Neuronal stem cell (in vitro differentiated cells): ENCODE results near the gene RPL19. TPM values are rescaled to one million over a fixed set of nuclear protein-coding genes. Genes with fewer than 3 reads are reported as not detected.

Source experiments
- DNase-seq: peaks from one replicate; pipeline ENCODE4 v3.0.0-alpha.2; 2013; ENCODE audit warnings: low spot score
- H2AFZ ChIP-seq: one replicate; pipeline ENCODE4 v1.6.1; 2013; ENCODE audit warnings: mild to moderate bottlenecking, low read length, inconsistent platforms
- H2AK5ac ChIP-seq: 2 replicates; pipeline ENCODE4 v1.6.1; 2013; ENCODE audit warnings: low read depth, mild to moderate bottlenecking, inconsistent platforms, low read length, moderate library complexity, mixed read lengths
- H2BK120ac ChIP-seq: 2 replicates; pipeline ENCODE4 v1.6.1; 2013; ENCODE audit warnings: low read depth, mild to moderate bottlenecking, inconsistent platforms, low read length, moderate library complexity, mixed read lengths
- H2BK12ac ChIP-seq: one replicate; pipeline ENCODE4 v1.6.1; 2013; ENCODE audit warnings: low read length, inconsistent platforms
- H2BK15ac ChIP-seq: 2 replicates; pipeline ENCODE4 v1.6.1; 2013; ENCODE audit warnings: mild to moderate bottlenecking, low read length, inconsistent platforms, mixed read lengths
- H2BK5ac ChIP-seq: one replicate; pipeline ENCODE4 v1.6.1; 2013; ENCODE audit warnings: inconsistent platforms, mild to moderate bottlenecking, low read length, moderate library complexity
- H3K14ac ChIP-seq: one replicate; pipeline ENCODE4 v1.6.1; 2013; ENCODE audit warnings: low read length, inconsistent platforms
- H3K18ac ChIP-seq: 2 replicates; pipeline ENCODE4 v1.6.1; 2013; ENCODE audit warnings: low read length, inconsistent platforms
- H3K23ac ChIP-seq: 2 replicates; pipeline ENCODE4 v1.6.1; 2013; ENCODE audit warnings: low read depth, mild to moderate bottlenecking, mixed read lengths, low read length, inconsistent platforms; ENCODE audit not compliant: poor library complexity
- H3K27ac ChIP-seq: replicated peaks from 3 replicates; pipeline ENCODE4 v1.5.1; 2013; ENCODE audit warnings: low read length, inconsistent platforms
- H3K27me3 ChIP-seq, 3 experiments: 2 replicates each; pipeline ENCODE4 v1.6.1; 2013; ENCODE audit warnings: low read length in 3 of 3, mild to moderate bottlenecking in 2 of 3, inconsistent platforms in 1 of 3, low read depth in 1 of 3, mixed read lengths in 1 of 3, moderate library complexity in 1 of 3; ENCODE audit not compliant: control insufficient read depth in 3 of 3, insufficient read depth in 3 of 3
- H3K36me3 ChIP-seq, 2 donors: replicated peaks in 1 of 2; 2 replicates each; pipeline ENCODE4 v1.6.1; 2013; ENCODE audit warnings: low read length in 2 of 2; ENCODE audit not compliant: control insufficient read depth in 2 of 2, insufficient read depth in 2 of 2
- H3K4ac ChIP-seq: 2 replicates; pipeline ENCODE4 v1.6.1; 2013; ENCODE audit warnings: inconsistent platforms, mild to moderate bottlenecking, low read length, moderate library complexity
- H3K4me1 ChIP-seq, 2 donors: 1 replicate in 1 of 2; 2 replicates in 1 of 2; pipeline ENCODE4 v1.6.1; 2013; ENCODE audit warnings: low read length in 2 of 2, low read depth in 1 of 2; ENCODE audit not compliant: control insufficient read depth in 2 of 2, insufficient read depth in 1 of 2
- H3K4me2 ChIP-seq: one replicate; pipeline ENCODE4 v1.6.1; 2013; ENCODE audit warnings: mild to moderate bottlenecking, low read length, inconsistent platforms; ENCODE audit not compliant: insufficient read depth, poor library complexity, severe bottlenecking
- H3K4me3 ChIP-seq, 2 donors: 2 replicates each; pipeline ENCODE4 v1.5.1; 2013; ENCODE audit warnings: low read length in 2 of 2, mild to moderate bottlenecking in 2 of 2, inconsistent platforms in 1 of 2, moderate library complexity in 1 of 2
- H3K79me1 ChIP-seq: one replicate; pipeline ENCODE4 v1.6.1; 2013; ENCODE audit warnings: low read depth, mild to moderate bottlenecking, inconsistent platforms, low read length, moderate library complexity
- H3K9ac ChIP-seq: one replicate; pipeline ENCODE4 v1.6.1; 2013; ENCODE audit warnings: mild to moderate bottlenecking, low read depth, low read length, inconsistent platforms; ENCODE audit not compliant: poor library complexity
- H3K9me3 ChIP-seq, 2 donors: replicated peaks in 1 of 2; 2 replicates each; pipeline versions ENCODE3 to v1.6.1; 2013; ENCODE audit warnings: low read length in 2 of 2, mild to moderate bottlenecking in 2 of 2, inconsistent platforms in 1 of 2, low read depth in 1 of 2, mixed read lengths in 1 of 2, moderate library complexity in 1 of 2; ENCODE audit not compliant: control insufficient read depth in 2 of 2, insufficient read depth in 1 of 2
- H4K8ac ChIP-seq: one replicate; pipeline ENCODE4 v1.6.1; 2013; ENCODE audit warnings: low read depth, mild to moderate bottlenecking, inconsistent platforms, low read length, moderate library complexity
- H4K91ac ChIP-seq: one replicate; pipeline ENCODE4 v1.6.1; 2013; ENCODE audit warnings: low read length, low read depth, mild to moderate bottlenecking, inconsistent platforms; ENCODE audit not compliant: poor library complexity
- WGBS, 2 donors: extraction: QIAGEN DNeasy Blood & Tissue Kit; methylation state at CpG; one replicate each; pipeline ENCODE4 v1.1.7; 2013; ENCODE audit warnings: missing lambda C conversion rate in 2 of 2, mixed read lengths in 1 of 2; ENCODE audit not compliant: insufficient read length in 2 of 2, insufficient replicate concordance in 1 of 2; ENCODE audit errors: extremely low coverage in 2 of 2; 5-methylcytosine and 5-hydroxymethylcytosine counted together
- polyA plus RNA-seq, 2 experiments: library from polyadenylated mRNA; stranded (reverse); fragments of 200-250 nt; gene quantifications; one replicate each; pipeline ENCODE4 v1.2.3, GENCODE V29; 2013

The RPL19 gene
- 2,934 TPM for polyA plus RNA-seq (2013, experiment 1 of 2)
- polyA plus RNA-seq (2013, experiment 2 of 2): 2,874 TPM

DNA sequence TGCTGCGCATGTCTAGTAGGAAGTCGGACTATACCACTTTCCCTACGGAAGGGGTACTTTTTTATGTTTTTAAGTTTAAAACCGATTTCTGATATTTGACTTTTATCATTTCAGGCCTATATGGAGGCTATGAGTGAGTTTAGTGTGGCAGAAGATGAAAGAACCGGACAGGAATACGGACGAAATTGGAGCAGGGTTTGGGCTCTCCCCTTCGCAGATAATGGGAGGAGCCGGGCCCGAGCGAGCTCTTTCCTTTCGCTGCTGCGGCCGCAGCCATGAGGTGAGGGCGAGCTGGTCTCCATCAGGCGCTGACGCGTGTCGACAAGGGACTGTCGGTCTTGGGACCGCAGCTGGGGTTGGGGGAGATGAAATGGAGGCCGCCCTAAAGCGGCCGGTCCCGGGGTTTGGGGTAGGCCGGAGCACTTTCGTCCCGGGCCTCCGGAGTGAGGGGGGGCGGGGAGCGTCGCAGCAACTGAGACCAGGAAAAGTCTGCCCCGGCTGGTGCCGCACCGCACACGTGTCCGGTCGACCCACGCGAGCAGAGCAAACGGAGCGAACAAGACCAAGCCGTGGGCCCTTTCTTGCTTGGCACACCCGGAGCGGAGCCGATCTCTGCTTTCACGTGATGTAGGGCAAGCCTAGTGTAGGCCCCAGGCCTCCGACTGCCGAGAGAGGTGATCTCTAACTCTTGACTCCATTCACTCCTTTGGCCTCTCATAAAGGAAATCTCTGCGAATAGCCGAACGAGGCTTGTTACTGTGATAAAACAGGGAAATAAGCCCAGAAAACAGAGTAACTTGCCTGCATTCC lies at the start of gene RPL19:
Gene RPL19 (plus strand): TSS at position 214 of the 810 bp plus-strand sequence. CDS start 62 bp downstream, at position 276.
- no peak within 1 kb of the TSS for H2BK15ac ChIP-seq
- no peak within 1 kb of the TSS for H2BK12ac ChIP-seq
- peak within 1 kb of the TSS; percentile 85 for H2AFZ ChIP-seq
- peak; percentile 90 for DNase-seq
- H3K4ac ChIP-seq: no peak within 1 kb of the TSS
- no peak within 1 kb of the TSS for H4K91ac ChIP-seq
- peak within 1 kb of the TSS; percentile 43 for H3K27ac ChIP-seq
- H2BK120ac ChIP-seq: no peak within 1 kb of the TSS
- H3K9ac ChIP-seq: peak within 1 kb of the TSS; percentile 99
- H3K9me3 ChIP-seq: no peaks in the 10 kb centered on the region
- WGBS, 2 donors: no CpG with 5 or more reads among the region's 52 CpGs
- H3K79me1 ChIP-seq: peaks cover 10% of the 10 kb centered on the region
- peak within 1 kb of the TSS; percentile 49 for H3K14ac ChIP-seq
- peaks cover 31 to 45% of the 10 kb centered on the region in 2 donors for H3K36me3 ChIP-seq
- peak within 1 kb of the TSS; percentile 59 for H2BK5ac ChIP-seq
- H3K4me3 ChIP-seq: peak within 1 kb of the TSS; percentile 86 to 88
- H2AK5ac ChIP-seq: peak within 1 kb of the TSS; percentile 44
- H4K8ac ChIP-seq: no peak within 1 kb of the TSS
- H3K18ac ChIP-seq: peak within 1 kb of the TSS; percentile 93
- H3K4me1 ChIP-seq: peaks cover 11 to 15% of the 10 kb centered on the region in 2 donors
- no peaks in the 10 kb centered on the region for H3K27me3 ChIP-seq
- peak within 1 kb of the TSS; percentile 56 for H3K23ac ChIP-seq
- peak within 1 kb of the TSS; percentile 92 for H3K4me2 ChIP-seq

DNA sequence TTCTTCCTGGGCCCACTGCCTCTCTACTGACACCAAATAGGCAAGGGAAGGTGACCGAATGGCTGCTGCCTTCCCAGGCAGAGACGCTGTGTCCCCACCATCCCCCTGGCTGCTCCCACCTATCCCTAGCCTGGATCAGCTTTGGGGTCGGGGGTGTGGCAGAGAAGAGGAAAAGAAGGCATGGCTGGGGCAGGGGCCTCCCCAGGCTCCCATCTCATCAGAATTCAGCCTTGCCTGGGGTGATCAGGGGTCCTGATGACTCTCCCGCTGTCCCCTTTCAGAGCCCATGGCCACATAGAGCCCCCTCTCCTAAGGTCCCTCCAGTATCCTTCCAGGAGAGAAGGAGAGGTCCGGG lies 49.3 kb upstream of the RPL19 start:
- Histone ChIP-seq H3K23ac (peak overlapping the region; percentile 76), H2BK5ac (no peak overlapping the region)
- no peak for DNase-seq

DNA sequence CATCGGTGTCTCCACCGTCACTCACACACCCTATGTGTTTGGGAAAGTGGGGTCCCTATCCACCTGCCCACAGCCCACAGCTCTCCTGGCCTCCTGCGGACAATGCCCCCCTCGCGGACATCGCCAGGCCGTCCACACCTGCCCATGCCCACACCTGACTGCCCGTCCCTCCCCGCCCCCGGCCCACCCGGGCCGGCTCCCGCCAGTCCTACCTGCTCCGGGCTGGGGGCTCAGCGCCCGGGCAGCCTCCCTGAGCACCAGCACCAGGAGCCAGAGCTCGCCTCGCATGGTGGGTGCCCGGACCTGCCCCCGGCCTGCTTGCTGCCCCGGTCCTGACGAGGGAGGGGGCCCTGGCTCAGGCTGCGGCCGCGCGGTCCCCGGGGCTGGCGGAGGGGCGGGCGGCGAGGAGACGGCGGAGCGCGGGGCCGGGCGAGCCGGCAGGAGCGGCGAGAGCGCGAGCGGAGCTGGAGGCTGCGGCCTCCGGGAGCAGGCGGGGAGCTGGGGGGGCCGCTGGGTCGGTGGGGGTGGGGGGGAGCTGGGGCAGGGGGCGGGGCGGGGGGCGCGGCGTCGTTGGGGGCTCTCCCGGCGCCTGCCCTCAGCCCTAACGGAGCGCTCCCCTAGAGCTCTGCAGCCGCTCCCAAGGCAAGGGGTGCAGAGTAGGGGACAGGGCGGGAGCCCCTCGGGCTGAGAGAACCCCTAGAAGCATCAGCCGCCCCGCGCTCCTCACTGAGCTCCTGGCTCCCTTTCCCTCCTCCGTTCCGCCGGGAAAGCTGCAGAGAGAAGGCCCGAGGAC lies 48.7 kb upstream of the RPL19 start, which contains the start of gene PLXDC1:
Gene PLXDC1 (minus strand): TSS at position 488 of the 793 bp plus-strand sequence. CDS start 200 bp downstream, at position 288.
- Histone ChIP-seq H3K27me3 (peaks cover 11 to 31% (median 31%) of the 10 kb centered on the region in 3 experiments), H3K4me1 (peaks cover 8 to 12% of the 10 kb centered on the region in 2 donors), H3K9ac (peak within 1 kb of the TSS; percentile 88), H2AFZ (peak within 1 kb of the TSS; percentile 88), H3K4me2 (peak within 1 kb of the TSS; percentile 99), H2BK12ac (no peak within 1 kb of the TSS), H2BK5ac (no peak within 1 kb of the TSS), H2AK5ac (no peak within 1 kb of the TSS), H3K9me3 (no peaks in the 10 kb centered on the region), H4K91ac (no peak within 1 kb of the TSS), H3K36me3 (no peaks in the 10 kb centered on the region), H3K4ac (no peak within 1 kb of the TSS), H2BK120ac (no peak within 1 kb of the TSS), H3K14ac (peak within 1 kb of the TSS; percentile 87), H3K27ac (no peak within 1 kb of the TSS), H3K4me3 (peak within 1 kb of the TSS; percentile 85 to 86), H4K8ac (peak within 1 kb of the TSS; percentile 9), H3K79me1 (peaks cover 2% of the 10 kb centered on the region), H2BK15ac (peak within 1 kb of the TSS; percentile 75), H3K18ac (peak within 1 kb of the TSS; percentile 92), H3K23ac (peak within 1 kb of the TSS; percentile 76)
- no peak for DNase-seq
- no CpG with 5 or more reads among the region's 68 CpGs for WGBS, 2 donors

More for the DNA sequence above, 49.3 kb upstream of the RPL19 start:
- Histone ChIP-seq H2BK12ac (no peak overlapping the region), H3K18ac (peak overlapping the region; percentile 53), H3K9me3 (no peaks in the 10 kb centered on the region), H3K27ac (no peak overlapping the region), H2BK15ac (peak overlapping the region; percentile 75), H3K36me3 (no peaks in the 10 kb centered on the region), H3K4ac (no peak overlapping the region), H2AK5ac (no peak overlapping the region), H4K8ac (peak overlapping the region; percentile 9), H3K79me1 (peaks cover 2% of the 10 kb centered on the region), H3K14ac (no peak overlapping the region), H3K4me1 (peaks cover 8 to 12% of the 10 kb centered on the region in 2 donors), H3K4me2 (peak overlapping the region; percentile 99), H3K9ac (no peak overlapping the region), H2AFZ (peak overlapping the region; percentile 88), H2BK120ac (no peak overlapping the region), H4K91ac (no peak overlapping the region), H3K4me3 (peak overlapping the region; percentile 85 to 86), H3K27me3 (peaks cover 11 to 31% (median 31%) of the 10 kb centered on the region in 3 experiments)
- WGBS, 2 donors: no CpG with 5 or more reads among the region's 5 CpGs
